ENCODE measurements around the gene MAGEC1. TPM values are rescaled to one million over a fixed set of nuclear protein-coding genes. Genes with fewer than 3 reads are reported as not detected.
"Not testable (repeated sequence)": the region's sequence is repeated elsewhere in the genome, so short reads cannot be mapped to it uniquely, and the experiment has no call there.

MAGEC1 gene
- polyA plus RNA-seq (2013), result not detected in 2 replicates

DNA sequence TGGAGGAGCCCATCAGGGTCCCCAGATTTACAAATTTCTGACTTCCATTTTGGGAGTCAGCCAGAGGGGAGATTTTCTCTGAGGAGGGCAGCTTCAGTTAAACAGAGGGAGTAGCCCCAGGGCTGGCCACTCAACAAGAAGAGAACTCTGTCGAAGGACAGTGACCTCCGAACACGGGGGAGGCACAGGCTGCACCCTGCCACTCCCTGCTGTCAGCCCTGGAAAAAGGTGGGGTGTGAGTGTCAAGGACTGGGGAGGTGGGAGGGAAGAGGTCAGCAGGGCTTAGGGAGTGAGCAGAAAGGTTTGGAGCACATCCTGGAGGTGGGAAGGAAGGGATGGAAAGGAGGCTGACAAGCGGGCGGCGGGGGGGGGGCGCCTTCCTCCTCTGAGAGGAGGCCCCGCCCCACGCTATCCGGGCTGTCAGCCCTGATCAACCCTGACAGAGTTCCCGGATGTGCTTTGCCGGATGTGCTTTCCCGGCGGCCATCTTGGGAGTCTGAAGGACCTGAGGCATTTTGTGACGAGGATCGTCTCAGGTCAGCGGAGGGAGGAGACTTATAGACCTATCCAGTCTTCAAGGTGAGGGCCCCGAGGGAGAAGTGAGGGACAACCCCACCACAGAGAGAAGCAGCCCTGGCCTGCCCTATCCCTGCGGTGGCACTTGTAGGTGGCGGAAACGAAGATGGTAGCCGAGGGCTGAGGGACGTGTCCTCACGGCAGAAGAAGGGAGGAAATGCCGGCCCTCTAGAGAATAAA is at the start of gene MAGEC1:
Gene MAGEC1 (plus strand): TSS at position 495 of the 756 bp plus-strand sequence. CDS start 1,179 bp downstream, outside the sequence.
- no CpG with 5 or more reads among the region's 25 CpGs for WGBS (ENCODE audit: extremely low coverage, insufficient coverage, insufficient read length)
- no peaks in the 10 kb centered on the region for H3K4me1 ChIP-seq (ENCODE audit: control insufficient read depth in 1 of 2, insufficient read depth in 2 of 2, low read length in 2 of 2)
- H3K79me1 ChIP-seq (ENCODE audit: low read length), result no peaks in the 10 kb centered on the region
- H2BK12ac ChIP-seq (ENCODE audit: low read length), result no peak within 1 kb of the TSS
- H2BK120ac ChIP-seq (ENCODE audit: insufficient read depth, low read length, poor library complexity), result no peak within 1 kb of the TSS
- no peak within 1 kb of the TSS for H3K4me3 ChIP-seq (ENCODE audit: low read depth, low read length)
- no peak within 1 kb of the TSS for H3K18ac ChIP-seq (ENCODE audit: low read length)
- H3K9ac ChIP-seq (ENCODE audit: low read length), result no peak within 1 kb of the TSS
- H2AK5ac ChIP-seq (ENCODE audit: low read length), result no peak within 1 kb of the TSS
- H3K36me3 ChIP-seq (ENCODE audit: control insufficient read depth in 1 of 2, insufficient read depth in 2 of 2, low read length in 2 of 2), result no peaks in the 10 kb centered on the region
- H2BK5ac ChIP-seq (ENCODE audit: low read depth, low read length, poor library complexity), result no peak within 1 kb of the TSS
- H3K23ac ChIP-seq (ENCODE audit: low read length), result no peak within 1 kb of the TSS
- no peak within 1 kb of the TSS for H4K91ac ChIP-seq (ENCODE audit: low read depth, low read length)
- no peak within 1 kb of the TSS for H3K4me2 ChIP-seq (ENCODE audit: low read length)
- no peak within 1 kb of the TSS for H4K8ac ChIP-seq (ENCODE audit: low read depth, low read length)
- H2AFZ ChIP-seq (ENCODE audit: insufficient read depth, low read length, poor library complexity), result no peak within 1 kb of the TSS
- no peak within 1 kb of the TSS for H3K14ac ChIP-seq (ENCODE audit: low read length)
- DNase-seq, result no peak
- H3K79me2 ChIP-seq (ENCODE audit: control insufficient read depth, insufficient read depth, low read length, poor library complexity), result no peaks in the 10 kb centered on the region
- H3K27me3 ChIP-seq (ENCODE audit: insufficient read depth, low read length), result no peaks in the 10 kb centered on the region
- no peak within 1 kb of the TSS for H4K12ac ChIP-seq (ENCODE audit: low read depth, low read length)
- no peaks in the 10 kb centered on the region for H3K9me3 ChIP-seq (ENCODE audit: insufficient read depth, low read depth, low read length)
- no peak within 1 kb of the TSS for H3K4ac ChIP-seq (ENCODE audit: low read depth, low read length)
- no peak within 1 kb of the TSS for H3K27ac ChIP-seq (ENCODE audit: low read depth, low read length)

DNA sequence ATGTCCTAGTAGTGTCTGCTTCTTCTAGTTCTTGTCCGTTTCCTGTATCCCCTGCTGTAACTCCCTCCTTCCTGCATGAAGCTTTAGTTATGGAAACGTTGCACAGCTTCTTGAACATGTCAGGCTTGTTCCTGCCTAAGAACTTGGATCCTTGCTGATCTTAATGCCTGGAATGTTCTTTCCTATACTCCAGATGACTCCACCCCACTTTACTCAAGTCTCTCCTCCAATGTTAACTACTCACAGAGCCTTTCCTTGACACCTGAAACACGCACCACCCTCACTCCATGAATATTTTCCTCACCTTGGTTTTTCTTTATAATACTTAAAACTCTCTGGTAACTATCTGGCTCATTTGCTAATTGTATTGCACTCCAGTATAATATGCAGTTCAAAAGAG is 46.2 kb upstream of the MAGEC1 start:
- DNase-seq, result no peak
- H3K9ac ChIP-seq (ENCODE audit: low read length), result no peak overlapping the region
- H3K4ac ChIP-seq (ENCODE audit: low read depth, low read length), result no peak overlapping the region
- no peak overlapping the region for H2BK120ac ChIP-seq (ENCODE audit: insufficient read depth, low read length, poor library complexity)
- H3K18ac ChIP-seq (ENCODE audit: low read length), result no peak overlapping the region
- no peak overlapping the region for H2AFZ ChIP-seq (ENCODE audit: insufficient read depth, low read length, poor library complexity)
- no peaks in the 10 kb centered on the region for H3K36me3 ChIP-seq (ENCODE audit: control insufficient read depth in 1 of 2, insufficient read depth in 2 of 2, low read length in 2 of 2)
- H3K4me3 ChIP-seq (ENCODE audit: low read depth, low read length), result no peak overlapping the region
- H3K9me3 ChIP-seq (ENCODE audit: insufficient read depth, low read depth, low read length), result no peaks in the 10 kb centered on the region
- H4K8ac ChIP-seq (ENCODE audit: low read depth, low read length), result no peak overlapping the region
- H3K14ac ChIP-seq (ENCODE audit: low read length), result no peak overlapping the region
- H3K27me3 ChIP-seq (ENCODE audit: insufficient read depth, low read length), result no peaks in the 10 kb centered on the region
- H3K27ac ChIP-seq (ENCODE audit: low read depth, low read length), result no peak overlapping the region
- no peak overlapping the region for H2BK5ac ChIP-seq (ENCODE audit: low read depth, low read length, poor library complexity)
- H4K91ac ChIP-seq (ENCODE audit: low read depth, low read length), result no peak overlapping the region
- no peak overlapping the region for H3K23ac ChIP-seq (ENCODE audit: low read length)
- whole genome bisulfite sequencing (ENCODE audit: extremely low coverage, insufficient coverage, insufficient read length), result no CpG with 5 or more reads among the region's 3 CpGs
- H2BK12ac ChIP-seq (ENCODE audit: low read length), result no peak overlapping the region
- H4K12ac ChIP-seq (ENCODE audit: low read depth, low read length), result no peak overlapping the region
- H3K79me2 ChIP-seq (ENCODE audit: control insufficient read depth, insufficient read depth, low read length, poor library complexity), result no peaks in the 10 kb centered on the region
- no peaks in the 10 kb centered on the region for H3K79me1 ChIP-seq (ENCODE audit: low read length)
- H2AK5ac ChIP-seq (ENCODE audit: low read length), result no peak overlapping the region
- no peak overlapping the region for H3K4me2 ChIP-seq (ENCODE audit: low read length)
- no peaks in the 10 kb centered on the region for H3K4me1 ChIP-seq (ENCODE audit: control insufficient read depth in 1 of 2, insufficient read depth in 2 of 2, low read length in 2 of 2)

DNA sequence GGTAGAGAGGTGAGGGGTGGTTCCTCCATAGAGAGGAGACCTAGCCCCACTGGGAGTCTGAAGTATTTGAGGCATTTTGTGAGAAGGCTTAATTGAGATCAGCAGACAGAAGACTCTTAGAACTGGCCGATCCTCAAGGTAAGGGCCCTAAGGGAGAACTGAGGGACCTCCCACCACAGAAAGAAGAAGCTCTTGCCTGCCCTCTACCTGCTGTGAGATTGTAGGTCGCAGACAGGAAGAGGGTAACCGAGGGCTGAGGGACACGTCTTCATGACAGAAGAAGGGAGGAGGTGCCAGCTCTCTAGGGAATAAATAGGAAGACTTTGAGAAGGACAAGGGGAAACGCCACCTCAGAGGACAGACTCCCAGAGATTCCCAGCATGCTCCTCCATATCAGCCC is 24.1 kb upstream of the MAGEC1 start:
- no peak overlapping the region for H2BK5ac ChIP-seq (ENCODE audit: low read depth, low read length, poor library complexity)
- H3K14ac ChIP-seq (ENCODE audit: low read length), result no peak overlapping the region
- no peak overlapping the region for H3K4me2 ChIP-seq (ENCODE audit: low read length)
- H3K18ac ChIP-seq (ENCODE audit: low read length), result no peak overlapping the region
- H4K91ac ChIP-seq (ENCODE audit: low read depth, low read length), result no peak overlapping the region
- H3K4me1 ChIP-seq (ENCODE audit: control insufficient read depth in 1 of 2, insufficient read depth in 2 of 2, low read length in 2 of 2), result no peaks in the 10 kb centered on the region
- H3K4me3 ChIP-seq (ENCODE audit: low read depth, low read length), result no peak overlapping the region
- no peak overlapping the region for H3K27ac ChIP-seq (ENCODE audit: low read depth, low read length)
- H3K23ac ChIP-seq (ENCODE audit: low read length), result no peak overlapping the region
- no peaks in the 10 kb centered on the region for H3K27me3 ChIP-seq (ENCODE audit: insufficient read depth, low read length)
- no peaks in the 10 kb centered on the region for H3K36me3 ChIP-seq (ENCODE audit: control insufficient read depth in 1 of 2, insufficient read depth in 2 of 2, low read length in 2 of 2)
- no peaks in the 10 kb centered on the region for H3K79me2 ChIP-seq (ENCODE audit: control insufficient read depth, insufficient read depth, low read length, poor library complexity)
- H2AFZ ChIP-seq (ENCODE audit: insufficient read depth, low read length, poor library complexity), result no peak overlapping the region
- no peak for DNase-seq
- no peak overlapping the region for H2BK120ac ChIP-seq (ENCODE audit: insufficient read depth, low read length, poor library complexity)
- H4K8ac ChIP-seq (ENCODE audit: low read depth, low read length), result no peak overlapping the region
- no peak overlapping the region for H3K9ac ChIP-seq (ENCODE audit: low read length)
- H2AK5ac ChIP-seq (ENCODE audit: low read length), result no peak overlapping the region
- H4K12ac ChIP-seq (ENCODE audit: low read depth, low read length), result no peak overlapping the region
- no peaks in the 10 kb centered on the region for H3K79me1 ChIP-seq (ENCODE audit: low read length)
- H3K4ac ChIP-seq (ENCODE audit: low read depth, low read length), result no peak overlapping the region
- no CpG with 5 or more reads among the region's 5 CpGs for WGBS (ENCODE audit: extremely low coverage, insufficient coverage, insufficient read length)
- H2BK12ac ChIP-seq (ENCODE audit: low read length), result no peak overlapping the region
- no peaks in the 10 kb centered on the region for H3K9me3 ChIP-seq (ENCODE audit: insufficient read depth, low read depth, low read length)

DNA sequence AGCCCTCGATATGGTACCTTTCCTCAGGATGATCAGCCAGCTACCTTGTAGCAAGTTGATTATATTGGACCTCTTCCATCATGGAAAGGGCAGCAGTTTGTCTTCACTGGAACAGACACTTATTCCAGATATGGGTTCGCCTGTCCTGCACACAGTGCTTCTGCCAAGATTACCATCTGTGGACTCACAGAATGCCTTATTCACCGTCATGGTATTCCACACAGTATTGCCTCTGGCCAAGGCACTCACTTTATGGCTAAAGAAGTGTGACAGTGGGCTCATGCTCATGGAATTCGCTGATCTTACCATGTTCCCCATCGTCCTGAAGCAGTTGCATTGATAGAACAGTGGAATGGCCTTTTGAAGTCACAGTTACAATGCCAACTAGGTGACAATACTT is 14.9 kb upstream of the MAGEC1 start:
- not testable (repeated sequence) for H4K91ac ChIP-seq (ENCODE audit: low read depth, low read length); H3K4ac ChIP-seq (ENCODE audit: low read depth, low read length); H3K14ac ChIP-seq (ENCODE audit: low read length); H3K79me1 ChIP-seq (ENCODE audit: low read length); H2AK5ac ChIP-seq (ENCODE audit: low read length); H3K79me2 ChIP-seq (ENCODE audit: control insufficient read depth, insufficient read depth, low read length, poor library complexity); H4K12ac ChIP-seq (ENCODE audit: low read depth, low read length); H3K4me1 ChIP-seq (ENCODE audit: control insufficient read depth in 1 of 2, insufficient read depth in 2 of 2, low read length in 2 of 2); H3K9me3 ChIP-seq (ENCODE audit: insufficient read depth, low read depth, low read length); H2BK5ac ChIP-seq (ENCODE audit: low read depth, low read length, poor library complexity); H3K18ac ChIP-seq (ENCODE audit: low read length); H3K4me2 ChIP-seq (ENCODE audit: low read length); H2BK120ac ChIP-seq (ENCODE audit: insufficient read depth, low read length, poor library complexity); H2BK12ac ChIP-seq (ENCODE audit: low read length); H3K27ac ChIP-seq (ENCODE audit: low read depth, low read length); H3K27me3 ChIP-seq (ENCODE audit: insufficient read depth, low read length); H3K23ac ChIP-seq (ENCODE audit: low read length); H4K8ac ChIP-seq (ENCODE audit: low read depth, low read length); H3K36me3 ChIP-seq (ENCODE audit: control insufficient read depth in 1 of 2, insufficient read depth in 2 of 2, low read length in 2 of 2); H3K9ac ChIP-seq (ENCODE audit: low read length); H2AFZ ChIP-seq (ENCODE audit: insufficient read depth, low read length, poor library complexity); H3K4me3 ChIP-seq (ENCODE audit: low read depth, low read length)
- DNase-seq, result peak; percentile 37 to 63
- WGBS (ENCODE audit: extremely low coverage, insufficient coverage, insufficient read length), result no CpG with 5 or more reads among the region's 5 CpGs

All from trophoblast cell (in vitro differentiated cells and primary cell).